Urothelium cell line (cell line): ENCODE data around the gene GREM2.

ENCODE experiments used
- DNase-seq: peaks from one replicate; pipeline ENCODE4 v3.0.0; 2011; ENCODE audit warnings: low spot score, mixed read lengths
- FAIRE-seq: peaks from 2 replicates; lab custom pipeline; 2011; peaks lifted over from hg19 to GRCh38; lab: Jason Lieb, UNC

GREM2 gene

DNA sequence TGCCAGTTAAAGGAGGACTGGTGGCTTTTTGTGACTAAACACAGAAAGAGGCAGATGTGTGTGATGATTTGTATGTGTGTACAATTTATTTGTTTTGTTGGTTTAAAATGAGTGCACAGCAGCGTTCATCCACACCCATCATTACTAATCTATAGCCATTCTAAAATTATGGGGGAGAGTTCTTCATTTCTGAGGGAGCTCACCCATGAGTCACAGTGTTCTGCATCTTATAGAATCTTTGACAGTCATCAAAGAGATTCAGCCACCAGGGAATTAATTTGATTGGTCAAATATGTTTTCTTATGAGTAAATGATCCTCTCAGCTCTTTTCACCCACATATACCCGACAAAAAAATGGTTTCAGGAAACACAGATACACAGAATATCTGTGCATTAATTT, 147.9 kb downstream of the GREM2 start:
- no peak for FAIRE-seq
- no peak for DNase-seq

DNA sequence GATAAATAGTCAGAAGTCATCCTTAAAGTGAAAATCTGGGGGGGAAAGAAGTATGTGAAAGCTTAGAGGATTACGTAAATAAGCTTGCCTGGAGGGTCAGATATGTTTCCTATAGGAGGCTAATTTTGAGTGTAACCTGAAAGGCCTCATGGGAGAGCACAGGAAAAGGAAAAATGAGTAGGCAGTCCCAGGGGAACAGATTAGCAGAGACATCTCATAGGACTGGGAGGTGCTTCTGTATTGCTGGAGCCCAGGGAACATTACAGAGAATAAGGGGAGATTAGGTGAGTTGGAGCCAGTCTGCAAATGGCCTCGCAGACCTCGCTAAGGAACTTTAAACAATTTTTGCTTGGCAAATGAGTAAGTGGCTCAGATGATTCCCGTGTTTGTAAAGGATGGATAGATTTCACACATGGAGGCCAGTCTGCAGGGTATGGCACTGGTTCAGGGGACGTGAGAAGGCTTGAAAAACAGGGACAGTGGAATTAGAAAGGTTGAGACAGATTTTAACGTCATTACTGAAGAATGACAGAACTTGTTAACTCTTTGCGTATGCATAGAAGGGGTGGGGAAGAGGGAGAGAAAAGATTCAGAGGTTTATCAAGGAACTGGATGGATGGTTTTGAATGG, 149.1 kb downstream of the GREM2 start:
- FAIRE-seq (no peak), DNase-seq (no peak)

DNA sequence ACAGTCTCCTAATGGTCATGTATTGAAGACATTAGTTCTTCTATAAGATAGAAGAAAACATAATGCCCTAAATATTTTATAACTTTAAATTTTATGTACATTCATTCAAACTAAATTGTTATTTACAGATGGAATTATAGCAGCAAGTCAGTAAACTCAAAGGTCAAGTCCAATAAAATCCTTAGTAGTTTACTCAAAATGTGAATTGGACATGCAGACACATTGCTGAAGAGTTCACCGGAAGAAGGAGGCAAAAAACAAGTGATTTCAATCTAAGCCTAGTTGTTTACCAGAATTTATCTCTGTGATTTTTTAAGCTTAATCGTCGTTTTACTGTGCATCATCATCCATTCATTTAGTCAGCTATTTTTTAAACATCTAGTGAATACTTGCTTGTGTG, 149.7 kb downstream of the GREM2 start:
- FAIRE-seq, result no peak
- DNase-seq, result no peak

DNA sequence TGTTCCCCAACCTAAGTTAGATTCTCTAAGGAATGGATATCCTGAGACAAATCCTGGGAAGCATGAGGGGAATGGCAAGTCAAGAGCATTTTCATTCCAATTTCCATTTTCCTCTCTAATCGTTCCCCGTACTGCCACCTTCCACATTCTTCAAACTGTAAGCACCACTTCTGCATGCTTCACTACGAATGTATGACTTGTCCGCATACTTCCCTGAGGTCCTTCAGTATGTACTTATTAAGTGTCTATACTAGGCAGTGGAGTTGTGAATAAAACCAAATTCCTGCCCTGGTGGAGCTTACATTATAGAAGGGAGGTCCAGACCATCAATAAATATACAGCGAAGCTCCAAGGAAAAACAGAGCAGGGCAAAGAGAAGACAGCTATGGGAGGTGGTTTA, 154.8 kb downstream of the GREM2 start:
- FAIRE-seq, result no peak
- DNase-seq, result no peak

DNA sequence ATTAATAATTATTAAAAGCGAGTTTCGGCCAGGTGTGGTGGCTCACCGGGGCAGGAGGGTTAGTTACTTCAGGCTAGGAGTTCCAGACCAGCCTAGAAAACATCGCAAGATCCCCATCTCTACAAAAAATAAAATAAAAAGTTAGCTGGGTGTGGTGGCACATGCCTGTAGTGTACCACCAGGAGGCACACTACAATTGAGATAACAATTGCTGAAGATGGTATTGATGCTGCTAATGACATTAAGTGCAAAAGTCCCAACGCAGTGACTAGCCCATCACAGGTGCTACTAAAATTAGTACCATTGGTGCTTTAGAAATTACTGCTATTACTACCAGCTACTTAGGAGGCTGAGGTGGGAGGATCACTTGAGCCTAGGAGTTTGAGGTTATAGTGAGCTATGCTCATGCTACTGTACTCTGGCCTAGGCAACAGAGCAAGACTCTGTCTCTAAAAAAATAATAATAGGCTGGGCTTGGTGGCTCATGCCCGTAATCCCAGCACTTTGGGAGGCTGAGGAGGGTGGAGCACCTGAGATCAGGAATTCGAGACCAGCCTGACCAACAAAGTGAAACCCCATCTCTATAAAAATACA, 156.6 kb downstream of the GREM2 start:
- no peak for DNase-seq
- no peak for FAIRE-seq

DNA sequence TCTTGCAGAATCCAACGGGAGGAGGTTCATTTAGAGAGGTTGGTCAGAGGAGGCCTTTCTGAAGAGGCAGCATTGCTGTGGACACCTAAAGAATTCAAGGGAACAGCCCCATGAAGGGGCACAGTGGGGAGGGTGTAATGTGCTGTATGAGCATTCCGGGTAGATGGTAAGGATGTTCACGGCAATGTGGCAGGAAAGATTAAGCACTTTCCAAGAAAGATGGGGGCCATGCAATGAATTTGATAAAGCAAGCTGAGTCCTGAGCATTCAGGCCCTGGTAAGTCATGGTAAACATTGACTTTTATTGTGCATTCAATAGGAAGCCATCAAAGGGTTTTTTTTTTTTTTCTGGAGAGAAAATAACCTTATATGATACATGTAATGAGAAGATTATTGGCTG, 166.6 kb downstream of the GREM2 start:
- FAIRE-seq (no peak), DNase-seq (no peak)

DNA sequence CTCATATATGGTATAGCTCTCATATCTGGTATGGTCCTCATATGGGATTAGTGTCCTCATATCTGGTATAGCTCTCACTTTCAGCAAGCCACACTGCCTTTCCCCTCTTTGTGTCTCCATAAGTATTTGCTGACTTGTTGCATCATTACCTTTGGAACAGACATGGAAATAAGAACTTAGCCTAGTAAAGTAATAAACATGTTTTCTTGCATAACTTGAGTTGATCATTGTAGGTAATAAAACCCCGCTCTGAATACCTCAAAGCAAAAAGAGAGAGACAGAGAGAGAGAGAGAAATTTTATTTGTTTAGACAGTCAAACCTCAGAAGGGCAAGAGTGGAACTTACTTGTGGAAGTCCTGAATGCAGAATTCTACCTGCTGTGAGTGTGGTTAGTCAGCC, 170.3 kb downstream of the GREM2 start:
- DNase-seq, result no peak

More for the DNA sequence above, 170.3 kb downstream of the GREM2 start:
- no peak for FAIRE-seq
